ENCODE data around the gene NFYC.

The NFYC gene

GRCh38 chr1:40696294-40696693 is 4.8 kb downstream of the NFYC start:
- TF ChIP-seq SIN3A (IDR thresholded peaks at IDR 0.05; ENCODE audit: borderline replicate concordance, insufficient read depth, low read length) (no peak), FOXP2 (optimal IDR thresholded peaks at IDR 0.05; ENCODE audit: borderline replicate concordance, extremely low read depth, extremely low read length, insufficient read depth) (no peak), POLR2AphosphoS5 (IDR thresholded peaks at IDR 0.05; ENCODE audit: low read depth, low read length) (no peak), TAF1 (IDR thresholded peaks at IDR 0.05; ENCODE audit: borderline replicate concordance, insufficient read depth, low read length) (no peak), REST (IDR thresholded peaks at IDR 0.05; ENCODE audit: insufficient read depth in 1 of 2, low read depth in 2 of 2, low read length in 2 of 2) (no peak)

- no peak for TF ChIP-seq TAF1 (IDR thresholded peaks at IDR 0.05; ENCODE audit: borderline replicate concordance, insufficient read depth, low read length)
- no peak for TF ChIP-seq FOXP2 (optimal IDR thresholded peaks at IDR 0.05; ENCODE audit: borderline replicate concordance, extremely low read depth, extremely low read length, insufficient read depth)
- no peak for TF ChIP-seq SIN3A (IDR thresholded peaks at IDR 0.05; ENCODE audit: borderline replicate concordance, insufficient read depth, low read length)
- no peak for TF ChIP-seq REST (IDR thresholded peaks at IDR 0.05; ENCODE audit: insufficient read depth in 1 of 2, low read depth in 2 of 2, low read length in 2 of 2)
- TF ChIP-seq POLR2AphosphoS5 (IDR thresholded peaks at IDR 0.05; ENCODE audit: low read depth, low read length) = no peak
These were observed 5.9 kb downstream of the NFYC start for GRCh38 chr1:40697436-40697835.

GRCh38 chr1:40699787-40700186 is 8.3 kb downstream of the NFYC start:
- no peak for TF ChIP-seq SIN3A (IDR thresholded peaks at IDR 0.05; ENCODE audit: borderline replicate concordance, insufficient read depth, low read length)
- no peak for TF ChIP-seq FOXP2 (optimal IDR thresholded peaks at IDR 0.05; ENCODE audit: borderline replicate concordance, extremely low read depth, extremely low read length, insufficient read depth)
- TF ChIP-seq REST (IDR thresholded peaks at IDR 0.05; ENCODE audit: insufficient read depth in 1 of 2, low read depth in 2 of 2, low read length in 2 of 2) = no peak
- no peak for TF ChIP-seq TAF1 (IDR thresholded peaks at IDR 0.05; ENCODE audit: borderline replicate concordance, insufficient read depth, low read length)
- no peak for TF ChIP-seq POLR2AphosphoS5 (IDR thresholded peaks at IDR 0.05; ENCODE audit: low read depth, low read length)

GRCh38 chr1:40701684-40702083 is 10.2 kb downstream of the NFYC start:
- TF ChIP-seq REST (IDR thresholded peaks at IDR 0.05; ENCODE audit: insufficient read depth in 1 of 2, low read depth in 2 of 2, low read length in 2 of 2) (no peak), POLR2AphosphoS5 (IDR thresholded peaks at IDR 0.05; ENCODE audit: low read depth, low read length) (no peak), TAF1 (IDR thresholded peaks at IDR 0.05; ENCODE audit: borderline replicate concordance, insufficient read depth, low read length) (no peak), SIN3A (IDR thresholded peaks at IDR 0.05; ENCODE audit: borderline replicate concordance, insufficient read depth, low read length) (no peak), FOXP2 (optimal IDR thresholded peaks at IDR 0.05; ENCODE audit: borderline replicate concordance, extremely low read depth, extremely low read length, insufficient read depth) (no peak)

GRCh38 chr1:40703316-40703715 is 11.8 kb downstream of the NFYC start:
- no peak for TF ChIP-seq REST (IDR thresholded peaks at IDR 0.05; ENCODE audit: insufficient read depth in 1 of 2, low read depth in 2 of 2, low read length in 2 of 2)

Measured in PFSK-1 (cell line).